Esophagus (tissue), 2 donors: ENCODE results near the gene SMIM29. TPM values are rescaled to one million over a fixed set of nuclear protein-coding genes. Genes with fewer than 3 reads are reported as not detected.

Experiments
- H3K27ac ChIP-seq, 2 donors: one replicate each; pipeline ENCODE4 v1.5.1; 2013; ENCODE audit warnings: low read depth in 2 of 2, mild to moderate bottlenecking in 2 of 2, inconsistent platforms in 1 of 2, low read length in 1 of 2, moderate library complexity in 1 of 2
- H3K27me3 ChIP-seq, 2 donors: one replicate each; pipeline ENCODE4 v1.6.1; 2013; ENCODE audit warnings: low read length in 2 of 2, control low read depth in 1 of 2, mild to moderate bottlenecking in 1 of 2; ENCODE audit not compliant: insufficient read depth in 2 of 2, control insufficient read depth in 1 of 2
- H3K36me3 ChIP-seq, 2 donors: one replicate each; pipeline ENCODE4 v1.6.1; 2013; ENCODE audit warnings: low read length in 1 of 2; ENCODE audit not compliant: control insufficient read depth in 2 of 2, insufficient read depth in 2 of 2
- H3K4me1 ChIP-seq, 2 donors: one replicate each; pipeline ENCODE4 v1.6.1; 2013; ENCODE audit warnings: low read length in 1 of 2; ENCODE audit not compliant: control insufficient read depth in 2 of 2, insufficient read depth in 2 of 2
- H3K4me3 ChIP-seq, 2 donors: one replicate each; pipeline ENCODE4 v1.5.1; 2013; ENCODE audit warnings: low read length in 2 of 2, mild to moderate bottlenecking in 2 of 2, low read depth in 1 of 2, moderate library complexity in 1 of 2
- H3K9me3 ChIP-seq, 2 donors: one replicate each; pipeline ENCODE4 v1.6.1; 2013; ENCODE audit warnings: mild to moderate bottlenecking in 2 of 2, low read depth in 1 of 2, low read length in 1 of 2, moderate library complexity in 1 of 2; ENCODE audit not compliant: control insufficient read depth in 2 of 2, insufficient read depth in 1 of 2
- WGBS, 2 donors: extraction: QIAGEN DNeasy Blood & Tissue Kit; methylation state at CpG; one replicate each; pipeline ENCODE4 v1.1.7; 2013; 5-methylcytosine and 5-hydroxymethylcytosine counted together
- polyA plus RNA-seq, 2 donors: library from polyadenylated mRNA; stranded (reverse); fragments of 200-250 nt; gene quantifications; one replicate each; pipeline ENCODE4 v1.2.3, GENCODE V29; 2013
- donor health status: healthy with polysubstance abuse.
- donor health status: Bipolar disorder and iron deficiency.

The SMIM29 gene
- polyA plus RNA-seq, 2 donors, result 31.7 to 36.6 TPM

DNA sequence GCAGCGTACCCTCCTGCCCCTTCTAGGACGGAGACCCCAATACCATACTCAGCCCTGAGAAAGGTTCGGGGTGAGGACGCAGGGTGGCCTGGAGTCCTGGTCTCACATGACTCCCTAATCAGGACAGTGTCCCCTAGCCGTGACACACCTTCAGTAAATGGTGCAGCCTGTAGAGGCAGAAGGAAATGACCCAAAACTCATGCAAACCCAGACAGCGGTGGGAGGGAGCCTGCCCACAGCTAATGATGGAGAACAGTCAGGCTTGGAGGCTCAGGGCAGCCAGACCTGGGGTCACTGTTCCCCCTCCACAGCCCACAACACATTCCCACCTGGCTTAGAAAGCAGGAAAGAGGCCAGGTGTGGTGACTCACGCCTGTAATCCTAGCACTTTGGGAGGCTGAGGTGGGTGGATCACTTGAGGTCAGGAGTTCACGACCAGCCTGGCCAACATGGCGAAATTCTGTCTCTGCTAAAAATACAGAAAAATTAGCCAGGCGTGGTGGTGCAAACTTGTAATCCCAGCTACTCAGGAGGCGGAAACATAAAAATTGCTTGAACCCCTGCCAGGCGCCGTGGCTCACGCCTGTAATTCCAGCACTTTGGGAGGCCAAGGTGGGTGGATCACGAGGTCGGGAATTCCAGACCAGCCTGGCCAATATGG, 20.9 kb downstream of the SMIM29 start:
- 68 to 72% methylated on average over 16 of the region's 16 CpGs for WGBS, 2 donors
- no peaks in the 10 kb centered on the region for H3K9me3 ChIP-seq
- H3K36me3 ChIP-seq, result no peaks in the 10 kb centered on the region
- H3K27me3 ChIP-seq, result no peaks in the 10 kb centered on the region
- H3K27ac ChIP-seq, result peak overlapping the region; percentile 87 to 98
- peaks cover 0 to 30% of the 10 kb centered on the region in 2 donors for H3K4me1 ChIP-seq
- H3K4me3 ChIP-seq, result no peak overlapping the region

DNA sequence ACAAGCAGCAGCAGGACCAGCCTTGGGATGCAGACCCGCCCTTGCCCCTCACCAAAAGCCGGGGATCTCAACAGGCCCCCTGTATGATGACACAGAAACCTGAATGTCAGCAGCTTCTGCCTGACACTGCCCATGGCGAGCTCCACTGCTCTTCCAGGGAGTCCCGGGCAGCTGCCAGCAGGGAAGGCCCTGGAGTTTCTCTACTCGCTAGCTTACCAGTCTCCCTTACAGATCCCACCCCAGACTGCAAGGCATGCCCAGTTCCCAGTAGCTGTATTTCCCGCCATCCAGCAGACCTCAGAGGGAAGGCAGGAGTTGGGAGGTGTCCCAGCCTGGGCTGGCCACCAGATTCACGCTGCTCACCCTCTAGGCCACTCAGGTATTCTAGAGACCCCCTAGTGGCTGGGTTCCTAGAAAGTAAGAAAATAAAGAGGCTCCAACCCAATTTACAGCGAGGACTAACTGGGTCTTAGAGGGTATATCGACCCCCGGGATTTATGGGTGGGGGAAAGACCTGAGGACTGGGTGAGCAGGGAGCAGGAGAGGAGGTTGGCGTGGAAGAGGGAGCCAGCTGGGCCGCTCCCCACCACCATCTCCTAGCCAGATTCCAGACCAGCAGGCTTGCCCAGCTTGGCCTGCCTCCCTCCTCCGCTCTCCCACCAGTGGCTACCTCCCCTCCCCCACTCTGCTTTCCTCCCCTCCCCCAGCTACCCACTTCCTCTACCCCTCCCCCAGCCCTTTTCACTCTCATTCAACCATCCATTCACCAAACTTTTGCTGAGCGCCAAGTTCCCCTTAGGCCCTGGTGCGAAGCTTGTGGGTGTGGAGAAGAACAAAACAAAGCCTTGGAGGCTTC, 21.8 kb downstream of the SMIM29 start:
- 57 to 65% methylated on average over 14 to 15 of the region's 15 CpGs for WGBS, 2 donors
- Histone ChIP-seq H3K27me3 (no peaks in the 10 kb centered on the region), H3K4me3 (no peak overlapping the region), H3K9me3 (no peaks in the 10 kb centered on the region), H3K36me3 (no peaks in the 10 kb centered on the region), H3K27ac (peak overlapping the region; percentile 87 to 98), H3K4me1 (peaks cover 0 to 28% of the 10 kb centered on the region in 2 donors)

DNA sequence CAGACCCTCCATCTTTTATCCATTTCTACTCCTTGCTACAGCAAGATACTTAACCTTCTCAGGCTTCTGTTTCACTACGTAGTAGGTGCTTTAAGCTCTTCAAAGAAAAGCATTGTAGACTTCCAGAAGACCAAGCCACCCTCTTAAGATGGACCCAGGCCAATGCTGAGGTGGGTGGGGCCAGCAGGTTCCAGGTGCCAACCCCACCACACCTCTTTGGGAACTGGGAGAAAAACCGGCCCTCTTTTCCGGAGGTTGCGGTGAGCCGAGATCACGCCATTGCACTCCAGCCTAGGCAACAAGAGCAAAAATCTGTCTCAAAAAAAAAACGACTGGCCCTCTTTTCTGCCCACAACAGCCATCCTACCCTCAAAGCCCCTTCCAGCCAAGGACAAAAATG, 22.7 kb downstream of the SMIM29 start:
- 53 to 72% methylated on average over 7 of the region's 7 CpGs for WGBS, 2 donors
- Histone ChIP-seq H3K27me3 (no peaks in the 10 kb centered on the region), H3K27ac (peak overlapping the region; percentile 87 to 98), H3K4me3 (no peak overlapping the region), H3K9me3 (no peaks in the 10 kb centered on the region), H3K4me1 (peaks cover 0 to 28% of the 10 kb centered on the region in 2 donors), H3K36me3 (no peaks in the 10 kb centered on the region)

DNA sequence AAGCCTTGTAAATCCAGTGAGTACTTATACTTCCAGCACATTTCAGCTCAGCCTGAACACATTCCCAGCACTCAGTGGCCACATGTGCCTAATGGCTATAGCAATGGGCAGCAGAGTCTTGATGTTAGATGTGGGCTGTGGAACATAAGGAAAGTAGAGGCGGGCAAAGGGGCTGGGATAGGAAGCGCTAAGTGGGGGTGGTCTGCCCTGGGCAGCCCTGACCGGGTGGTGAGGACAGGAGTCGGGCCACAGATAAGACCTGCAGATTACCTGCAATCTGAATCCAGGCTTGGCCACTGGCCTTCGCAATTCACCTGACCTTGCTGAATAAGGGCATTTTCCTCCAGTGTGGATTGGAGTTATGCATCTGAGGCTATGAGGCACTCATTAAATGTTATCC, 23.3 kb downstream of the SMIM29 start:
- Histone ChIP-seq H3K27me3 (no peaks in the 10 kb centered on the region), H3K4me3 (no peak overlapping the region), H3K36me3 (no peaks in the 10 kb centered on the region), H3K9me3 (no peaks in the 10 kb centered on the region), H3K27ac (peak overlapping the region; percentile 47 to 98), H3K4me1 (peaks cover 0 to 25% of the 10 kb centered on the region in 2 donors)
- 95 to 97% methylated on average over 5 of the region's 5 CpGs for WGBS, 2 donors

DNA sequence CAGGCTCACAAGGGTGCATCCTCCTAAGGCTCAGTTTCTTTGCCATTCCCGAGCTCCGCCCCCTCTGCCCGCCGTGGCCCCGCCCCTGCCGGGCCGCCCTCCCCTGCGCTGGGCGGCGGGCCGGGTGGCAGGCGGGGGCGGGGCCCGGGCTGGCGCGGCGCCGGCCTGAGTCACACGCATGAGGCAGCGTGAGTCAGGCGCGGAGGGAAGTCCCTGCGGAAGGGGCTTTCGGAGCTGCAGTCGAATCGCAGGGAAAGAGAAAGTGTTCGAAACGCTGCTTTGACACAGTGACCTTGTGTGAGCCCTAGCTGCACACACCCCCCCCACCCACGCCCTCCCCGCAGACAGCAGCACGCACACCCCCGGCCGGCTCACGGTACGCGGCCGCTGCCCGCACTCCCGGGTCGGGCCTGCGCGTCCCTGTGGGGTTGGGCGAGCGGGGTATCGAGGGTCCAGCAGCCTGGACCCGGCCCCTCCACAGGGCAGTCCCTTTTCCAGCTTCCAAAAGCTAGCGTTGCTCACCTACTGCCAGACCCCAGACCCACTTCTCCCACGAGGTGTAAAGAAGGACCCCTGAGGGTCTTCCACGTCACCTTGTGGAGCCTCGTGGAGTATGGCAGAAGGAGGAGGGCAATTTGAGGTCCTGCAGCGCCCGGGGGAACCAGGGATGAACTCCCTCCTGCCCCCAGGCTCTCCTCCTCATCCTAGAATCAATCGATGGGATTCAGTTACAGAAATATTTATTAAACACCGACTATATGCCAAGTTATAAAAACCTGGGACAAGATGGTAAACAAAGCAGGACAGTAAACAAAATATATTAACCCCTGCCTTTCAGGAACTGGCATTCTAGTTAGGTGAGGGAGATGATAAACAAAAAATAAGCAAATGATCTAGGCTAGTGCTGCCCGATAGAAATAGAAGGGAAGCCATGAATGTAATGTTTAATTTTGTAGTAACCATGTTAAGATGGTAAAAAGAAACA, 24.6 kb downstream of the SMIM29 start:
- no peaks in the 10 kb centered on the region for H3K27me3 ChIP-seq
- no peaks in the 10 kb centered on the region for H3K9me3 ChIP-seq
- 2% methylated on average over 52 to 55 of the region's 55 CpGs for WGBS, 2 donors
- peaks cover 0 to 23% of the 10 kb centered on the region in 2 donors for H3K4me1 ChIP-seq
- H3K4me3 ChIP-seq, result peak overlapping the region; percentile 51 to 59
- H3K36me3 ChIP-seq, result no peaks in the 10 kb centered on the region
- H3K27ac ChIP-seq, result peak overlapping the region; percentile 94 to 96

DNA sequence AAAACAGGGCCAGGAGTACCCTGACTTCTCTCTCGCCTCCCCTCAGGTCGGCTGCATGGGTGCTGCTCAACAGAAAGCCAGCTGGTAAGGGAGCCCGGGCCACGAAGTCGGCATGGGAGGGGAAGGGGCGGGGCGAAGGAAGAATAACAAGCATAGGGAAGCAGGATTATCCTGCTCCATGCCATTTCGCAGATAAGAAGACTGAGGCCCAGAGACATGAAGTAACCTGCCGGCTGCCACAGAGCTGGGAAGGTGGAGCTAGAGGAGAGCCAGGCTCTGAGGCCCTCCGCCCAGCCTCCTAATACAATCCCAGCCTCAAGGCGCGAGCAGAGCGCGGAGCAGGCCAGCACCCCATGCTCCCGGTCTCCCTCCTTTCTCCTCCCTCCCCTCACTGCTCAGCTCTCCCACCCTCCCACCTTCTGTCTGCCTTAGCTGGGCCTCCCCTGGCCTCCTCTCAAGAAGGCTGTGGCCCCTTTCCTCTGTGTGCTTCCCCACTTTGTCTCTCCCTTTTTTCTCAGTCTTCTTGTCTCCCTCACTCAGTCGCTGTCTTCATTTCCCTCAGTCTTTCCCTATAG, 25.3 kb downstream of the SMIM29 start:
- peak overlapping the region; percentile 91 to 92 for H3K27ac ChIP-seq
- peak overlapping the region in 1 of 2 donors; percentile 0 for H3K4me3 ChIP-seq
- H3K9me3 ChIP-seq, result no peaks in the 10 kb centered on the region
- H3K4me1 ChIP-seq, result peaks cover 0 to 20% of the 10 kb centered on the region in 2 donors
- H3K36me3 ChIP-seq, result no peaks in the 10 kb centered on the region
- no peaks in the 10 kb centered on the region for H3K27me3 ChIP-seq
- 25 to 27% methylated on average over 16 of the region's 16 CpGs for WGBS, 2 donors

DNA sequence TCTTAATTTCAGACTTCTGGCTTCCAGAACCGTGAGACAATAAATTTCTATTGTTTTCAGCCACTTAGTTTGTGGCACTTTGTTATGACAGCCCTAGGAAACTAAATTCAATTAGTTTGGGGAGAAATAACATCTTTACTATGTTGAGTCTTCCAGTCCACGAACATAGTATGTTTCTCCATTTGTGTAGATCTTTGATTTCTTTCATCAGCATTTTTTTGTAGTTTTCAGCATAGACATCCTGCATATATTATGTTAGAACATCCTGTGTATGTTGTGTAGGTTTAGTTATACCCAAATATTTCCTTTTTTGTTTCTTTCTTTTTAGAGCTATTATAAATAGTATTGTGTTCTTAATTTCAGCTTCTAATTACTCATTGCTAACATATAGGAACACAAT, 30.1 kb downstream of the SMIM29 start:
- no peaks in the 10 kb centered on the region for H3K36me3 ChIP-seq
- no peak overlapping the region for H3K27ac ChIP-seq
- peaks cover 0 to 7% of the 10 kb centered on the region in 2 donors for H3K4me1 ChIP-seq
- 51 to 58% methylated on average over 2 of the region's 2 CpGs for WGBS, 2 donors
- H3K27me3 ChIP-seq, result no peaks in the 10 kb centered on the region
- H3K4me3 ChIP-seq, result no peak overlapping the region
- H3K9me3 ChIP-seq, result no peaks in the 10 kb centered on the region

DNA sequence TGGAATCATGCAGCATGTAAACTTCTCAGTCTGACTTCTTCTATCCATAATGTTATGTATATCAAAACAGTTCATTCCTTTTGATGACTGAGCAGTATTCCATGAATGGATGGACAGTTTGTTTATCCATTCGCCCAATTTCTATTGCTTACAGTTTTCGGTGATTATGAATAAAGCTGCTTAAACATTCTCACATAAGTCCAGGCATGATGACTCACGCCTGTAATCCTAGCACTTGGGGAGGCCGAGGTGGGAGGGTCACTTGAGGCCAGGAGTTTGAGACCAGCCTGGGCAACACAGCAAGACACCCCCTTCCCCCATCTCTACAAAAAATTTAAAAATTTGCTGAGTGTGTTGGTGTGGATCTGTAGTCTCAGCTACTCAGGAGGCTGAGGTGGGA, 35.0 kb downstream of the SMIM29 start:
- no peaks in the 10 kb centered on the region for H3K9me3 ChIP-seq
- no peak overlapping the region for H3K4me3 ChIP-seq
- H3K27me3 ChIP-seq, result no peaks in the 10 kb centered on the region
- no peaks in the 10 kb centered on the region for H3K36me3 ChIP-seq
- H3K27ac ChIP-seq, result no peak overlapping the region
- no peaks in the 10 kb centered on the region for H3K4me1 ChIP-seq
- 76 to 79% methylated on average over 4 of the region's 4 CpGs for WGBS, 2 donors
